H9 (cell line): Measurements from ENCODE around the gene ITPR1. TPM values are rescaled to one million over a fixed set of nuclear protein-coding genes. Genes with fewer than 3 reads are reported as not detected.

Experiments
- DNase-seq: peaks from one replicate; pipeline ENCODE4 v3.0.0-alpha.2; 2017
- H2AFZ ChIP-seq: one replicate; pipeline ENCODE4 v1.6.1; 2013; ENCODE audit warnings: mild to moderate bottlenecking, low read length, control low read depth, moderate library complexity
- H2AK5ac ChIP-seq: 2 replicates; pipeline ENCODE4 v1.6.1; 2013; ENCODE audit warnings: low read length, control low read depth, mixed read lengths; ENCODE audit not compliant: insufficient read length
- H2BK120ac ChIP-seq: one replicate; pipeline ENCODE4 v1.6.1; 2013; ENCODE audit warnings: low read depth, mild to moderate bottlenecking, low read length, control low read depth, inconsistent platforms; ENCODE audit not compliant: poor library complexity, severe bottlenecking
- H2BK12ac ChIP-seq: 2 replicates; pipeline ENCODE4 v1.6.1; 2013; ENCODE audit warnings: low read length, control low read depth, mixed read lengths, low read depth; ENCODE audit not compliant: insufficient read length
- H2BK15ac ChIP-seq: 2 replicates; pipeline ENCODE4 v1.6.1; 2013; ENCODE audit warnings: low read depth, low read length, control low read depth
- H2BK20ac ChIP-seq: one replicate; pipeline ENCODE4 v1.6.1; 2013; ENCODE audit warnings: low read depth, mild to moderate bottlenecking, low read length, control low read depth, inconsistent platforms; ENCODE audit not compliant: poor library complexity, severe bottlenecking
- H2BK5ac ChIP-seq: 2 replicates; pipeline ENCODE4 v1.6.1; 2013; ENCODE audit warnings: low read length, control low read depth, mixed read lengths; ENCODE audit not compliant: insufficient read length
- H3K14ac ChIP-seq: 2 replicates; pipeline ENCODE4 v1.6.1; 2013; ENCODE audit warnings: low read length, control low read depth; ENCODE audit not compliant: insufficient read depth
- H3K18ac ChIP-seq: 2 replicates; pipeline ENCODE4 v1.6.1; 2013; ENCODE audit warnings: low read depth, mild to moderate bottlenecking, mixed read lengths, low read length, control low read depth; ENCODE audit not compliant: insufficient read length
- H3K23ac ChIP-seq: 2 replicates; pipeline ENCODE4 v1.6.1; 2013; ENCODE audit warnings: low read length, control low read depth, mixed read lengths, low read depth; ENCODE audit not compliant: insufficient read length
- H3K23me2 ChIP-seq: 2 replicates; pipeline ENCODE4 v1.6.1; 2013; ENCODE audit warnings: low read depth, mild to moderate bottlenecking, mixed read lengths, low read length, control low read depth; ENCODE audit not compliant: insufficient read length, poor library complexity, severe bottlenecking
- H3K27ac ChIP-seq: 2 replicates; pipeline ENCODE4 v1.5.1; 2013; ENCODE audit warnings: low read length, control low read depth, mixed read lengths, low read depth; ENCODE audit not compliant: insufficient read length
- H3K27me3 ChIP-seq: 2 replicates; pipeline ENCODE4 v1.6.1; 2013; ENCODE audit warnings: low read length, control low read depth, inconsistent platforms; ENCODE audit not compliant: insufficient read depth
- H3K4ac ChIP-seq: 2 replicates; pipeline ENCODE4 v1.6.1; 2013; ENCODE audit warnings: low read depth, mild to moderate bottlenecking, control low read depth, inconsistent platforms, low read length, moderate library complexity
- H3K4me1 ChIP-seq: 2 replicates; pipeline ENCODE4 v1.6.1; 2013; ENCODE audit warnings: low read length, control low read depth, inconsistent platforms; ENCODE audit not compliant: insufficient read depth
- H3K4me2 ChIP-seq: 2 replicates; pipeline ENCODE4 v1.6.1; 2013; ENCODE audit warnings: low read length, control low read depth, mixed read lengths; ENCODE audit not compliant: insufficient read length, insufficient read depth
- H3K56ac ChIP-seq: 2 replicates; pipeline ENCODE4 v1.6.1; 2013; ENCODE audit warnings: low read depth, mild to moderate bottlenecking, mixed read lengths, low read length, control low read depth; ENCODE audit not compliant: insufficient read length
- H3K79me1 ChIP-seq: 2 replicates; pipeline ENCODE4 v1.6.1; 2013; ENCODE audit warnings: low read depth, mild to moderate bottlenecking, moderate library complexity, low read length, control low read depth, inconsistent platforms; ENCODE audit not compliant: insufficient read depth, poor library complexity, severe bottlenecking
- H3K79me2 ChIP-seq: 2 replicates; pipeline ENCODE4 v1.6.1; 2013; ENCODE audit warnings: low read length, control low read depth, inconsistent platforms; ENCODE audit not compliant: insufficient read depth
- H3K9ac ChIP-seq: 2 replicates; pipeline ENCODE4 v1.6.1; 2013; ENCODE audit warnings: low read length, control low read depth, mixed read lengths; ENCODE audit not compliant: insufficient read length; ENCODE audit errors: extremely low read depth
- H3K9me3 ChIP-seq: one replicate; pipeline ENCODE4 v1.6.1; 2013; ENCODE audit warnings: low read depth, low read length, inconsistent platforms; ENCODE audit not compliant: control insufficient read depth
- H3T11ph ChIP-seq: one replicate; pipeline ENCODE4 v1.6.1; 2013; ENCODE audit warnings: mild to moderate bottlenecking, low read length, control low read depth, inconsistent platforms
- H4K20me1 ChIP-seq: one replicate; pipeline ENCODE4 v1.6.1; 2013; ENCODE audit not compliant: control insufficient read depth, insufficient read length, insufficient read depth
- H4K5ac ChIP-seq: 2 replicates; pipeline ENCODE4 v1.6.1; 2013; ENCODE audit warnings: low read depth, mild to moderate bottlenecking, mixed read lengths, low read length, control low read depth; ENCODE audit not compliant: insufficient read length
- H4K8ac ChIP-seq: replicated peaks from 2 replicates; pipeline ENCODE4 v1.6.1; 2013; ENCODE audit warnings: low read length, control low read depth, mixed read lengths, low read depth; ENCODE audit not compliant: insufficient read length
- H4K91ac ChIP-seq: 2 replicates; pipeline ENCODE4 v1.6.1; 2013; ENCODE audit warnings: low read depth, mild to moderate bottlenecking, moderate library complexity, mixed read lengths, low read length, control low read depth; ENCODE audit not compliant: insufficient read length
- H3K27ac Mint-ChIP-seq, 3 experiments: 2 replicates in 2 of 3; 3 replicates in 1 of 3; pipeline ENCODE4 v1.8.0; 2020 to 2021; ENCODE audit warnings: mixed read lengths in 3 of 3, mild to moderate bottlenecking in 1 of 3, moderate library complexity in 1 of 3
- H3K27me3 Mint-ChIP-seq: 2 replicates; pipeline ENCODE4 v1.8.0; 2021; ENCODE audit warnings: low read depth, mild to moderate bottlenecking, moderate library complexity, mixed read lengths
- H3K36me3 Mint-ChIP-seq, 3 experiments: 2 replicates in 2 of 3; 3 replicates in 1 of 3; pipeline ENCODE4 v1.8.0; 2020 to 2021; ENCODE audit warnings: low read depth in 3 of 3, mixed read lengths in 3 of 3; ENCODE audit not compliant: insufficient read depth in 1 of 3
- H3K4me1 Mint-ChIP-seq, 2 experiments: 2 replicates each; pipeline ENCODE4 v1.8.0; 2020; ENCODE audit warnings: mixed read lengths in 2 of 2
- H3K4me3 Mint-ChIP-seq, 2 experiments: 2 replicates in 1 of 2; 3 replicates in 1 of 2; pipeline ENCODE4 v1.8.0; 2020 to 2021; ENCODE audit warnings: mild to moderate bottlenecking in 2 of 2, mixed read lengths in 2 of 2, moderate library complexity in 1 of 2
- H3K9me3 Mint-ChIP-seq, 2 experiments: 2 replicates in 1 of 2; 3 replicates in 1 of 2; pipeline ENCODE4 v1.8.0; 2020; ENCODE audit warnings: mild to moderate bottlenecking in 2 of 2, mixed read lengths in 2 of 2, moderate library complexity in 1 of 2
- CTCF ChIP-seq: fragments of 200-600 bp; sonication (generic); conservative IDR thresholded peaks from 3 replicates; pipeline ENCODE4 v1.8.0; 2021; ENCODE audit warnings: antibody characterized with exemption, mild to moderate bottlenecking
- WGBS: extraction: QIAGEN DNeasy Blood & Tissue Kit; methylation state at CpG from one replicate; pipeline ENCODE4 v1.1.7; 2013; ENCODE audit warnings: missing lambda C conversion rate, low lambda C conversion rate, mixed read lengths; ENCODE audit not compliant: insufficient read length; ENCODE audit errors: extremely low coverage; 5-methylcytosine and 5-hydroxymethylcytosine counted together
- total RNA-seq: library from RNA; stranded (reverse); gene quantifications from 2 replicates; pipeline ENCODE4 v1.2.1, GENCODE V29; 2021

ITPR1 gene
- total RNA-seq, 1 experiment from 2014 or later: 4.2 TPM

GRCh38 chr3:4786431-4786830, 293.3 kb downstream of the ITPR1 start:
- Mint-ChIP-seq H3K27me3 (no peaks in the 10 kb centered on the region; the same call in 1 of the 2 replicates), H3K4me1 (peaks cover 0 to 9% of the 10 kb centered on the region in 2 experiments; a peak in 1 of 4 replicates), H3K4me3 (no peak overlapping the region), H3K27ac (no peak overlapping the region), H3K36me3 (peaks cover 8 to 29% (median 9%) of the 10 kb centered on the region in 3 experiments; a peak in 6 of 7 replicates), H3K9me3 (peaks cover 6% of the 10 kb centered on the region in 2 experiments; a peak in 4 of 5 replicates)
- Histone ChIP-seq H4K20me1 (no peaks in the 10 kb centered on the region), H3K4me2 (no peak overlapping the region), H3K23me2 (no peaks in the 10 kb centered on the region), H3K79me2 (no peaks in the 10 kb centered on the region), H4K91ac (no peak overlapping the region), H4K8ac (no peak overlapping the region), H3T11ph (no peak overlapping the region), H2BK15ac (no peak overlapping the region), H2BK12ac (no peak overlapping the region), H2AFZ (no peak overlapping the region), H3K4me1 (no peaks in the 10 kb centered on the region), H2BK20ac (no peak overlapping the region), H3K9me3 (no peaks in the 10 kb centered on the region), H4K5ac (no peak overlapping the region), H3K27ac (no peak overlapping the region), H3K23ac (no peak overlapping the region), H3K9ac (no peak overlapping the region), H3K56ac (no peak overlapping the region), H3K14ac (no peak overlapping the region), H3K27me3 (no peaks in the 10 kb centered on the region), H2AK5ac (no peak overlapping the region), H3K18ac (no peak overlapping the region), H3K79me1 (no peaks in the 10 kb centered on the region), H3K4ac (no peak overlapping the region), H2BK120ac (no peak overlapping the region), H2BK5ac (no peak overlapping the region)
- TF ChIP-seq CTCF: no peak
- WGBS: no CpG with 5 or more reads among the region's 3 CpGs
- no peak for DNase-seq
